GM21529 (cell line): ENCODE results near the gene BMP3.

Source experiments
- ATAC-seq: cut with Tn5 transposase; IDR thresholded peaks from one replicate; pipeline ENCODE4 v1.9.1; 2021; ENCODE audit not compliant: unreplicated experiment

BMP3 gene

GRCh38 chr4:81040012-81040659, 9.6 kb downstream of the BMP3 start:
- ATAC-seq, result peak; percentile 55

- no peak for ATAC-seq
Measured at GRCh38 chr4:81042578-81043365, 12.3 kb downstream of the BMP3 start.

GRCh38 chr4:81049330-81049729, 18.8 kb downstream of the BMP3 start:
- ATAC-seq, result no peak

GRCh38 chr4:81049907-81050306, 19.4 kb downstream of the BMP3 start:
- ATAC-seq, result no peak

- ATAC-seq, result peak; percentile 99
Measured at GRCh38 chr4:81052119-81053068, 21.9 kb downstream of the BMP3 start.

GRCh38 chr4:81058621-81059020, 28.1 kb downstream of the BMP3 start:
- no peak for ATAC-seq

- no peak for ATAC-seq
Measured at GRCh38 chr4:81060587-81061343, 30.3 kb downstream of the BMP3 start.

- ATAC-seq, result no peak
Measured at GRCh38 chr4:81061344-81061730, 30.8 kb downstream of the BMP3 start.

- no peak for ATAC-seq
Measured at GRCh38 chr4:81062001-81062400, 31.5 kb downstream of the BMP3 start.

GRCh38 chr4:81065446-81065845, 34.9 kb downstream of the BMP3 start:
- ATAC-seq, result no peak

GRCh38 chr4:81069706-81070331, 39.3 kb downstream of the BMP3 start:
- ATAC-seq, result peak; percentile 99

- no peak for ATAC-seq
Measured at GRCh38 chr4:81071013-81071412, 40.5 kb downstream of the BMP3 start.

GRCh38 chr4:81081156-81081555, 50.6 kb downstream of the BMP3 start:
- ATAC-seq, result no peak

GRCh38 chr4:81084029-81084428, 53.5 kb downstream of the BMP3 start:
- ATAC-seq, result no peak

- ATAC-seq, result no peak
Measured at GRCh38 chr4:81084634-81085033, 54.1 kb downstream of the BMP3 start.

GRCh38 chr4:81085291-81085690, 54.8 kb downstream of the BMP3 start:
- ATAC-seq, result no peak

GRCh38 chr4:81085979-81086378, 55.5 kb downstream of the BMP3 start:
- no peak for ATAC-seq

GRCh38 chr4:81093720-81094401, 63.4 kb downstream of the BMP3 start:
- ATAC-seq, result no peak

- no peak for ATAC-seq
Measured at GRCh38 chr4:81095389-81095788, 64.9 kb downstream of the BMP3 start.

GRCh38 chr4:81096566-81096965, 66.1 kb downstream of the BMP3 start:
- ATAC-seq, result no peak
